HG02571 (cell line): ENCODE data around the gene HDDC2.

ENCODE experiments used
- ATAC-seq: cut with Tn5 transposase; IDR thresholded peaks from one replicate; pipeline ENCODE4 v1.9.1; 2021; ENCODE audit warnings: mild to moderate bottlenecking, moderate library complexity; ENCODE audit not compliant: unreplicated experiment

The HDDC2 gene

DNA sequence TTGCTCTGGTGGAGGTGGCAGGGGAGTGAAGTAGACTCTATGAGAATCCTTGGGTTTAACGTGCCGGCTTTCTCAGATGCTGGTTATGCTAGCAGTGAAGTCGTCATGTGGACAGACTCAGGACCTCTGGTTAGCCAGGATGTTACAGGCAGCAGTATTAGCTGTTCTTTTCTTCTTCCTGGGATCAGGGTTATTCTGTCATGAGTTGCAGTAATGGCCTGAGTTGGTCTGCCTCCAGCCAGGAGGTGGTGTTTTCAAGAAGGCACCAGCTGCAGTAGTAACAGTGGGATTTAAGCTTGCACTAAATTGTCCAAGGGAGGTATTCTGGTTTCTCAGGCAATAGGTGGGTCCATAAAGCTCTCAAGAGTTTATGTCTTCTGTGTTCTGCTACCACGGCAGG is 56.7 kb downstream of the HDDC2 start:
- no peak for ATAC-seq

DNA sequence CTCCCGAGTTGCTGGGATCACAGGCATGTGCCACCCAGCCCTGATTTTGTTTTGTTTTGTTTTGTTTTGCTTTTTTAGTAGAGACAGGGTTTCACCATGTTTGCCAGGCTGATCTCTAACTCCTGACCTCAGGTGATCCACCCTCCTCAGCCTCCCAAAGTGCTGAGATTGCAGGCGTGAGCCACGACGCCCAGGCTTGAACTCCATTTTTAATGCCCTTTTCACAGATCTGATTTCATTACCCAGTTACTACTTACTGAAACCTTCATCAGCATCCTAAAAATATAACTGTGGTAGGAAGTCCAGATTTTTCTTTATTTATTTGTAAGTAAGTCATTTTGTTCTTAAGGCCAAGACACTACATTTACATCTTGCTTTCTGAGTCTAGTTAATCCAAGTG is 64.0 kb downstream of the HDDC2 start:
- ATAC-seq = no peak

DNA sequence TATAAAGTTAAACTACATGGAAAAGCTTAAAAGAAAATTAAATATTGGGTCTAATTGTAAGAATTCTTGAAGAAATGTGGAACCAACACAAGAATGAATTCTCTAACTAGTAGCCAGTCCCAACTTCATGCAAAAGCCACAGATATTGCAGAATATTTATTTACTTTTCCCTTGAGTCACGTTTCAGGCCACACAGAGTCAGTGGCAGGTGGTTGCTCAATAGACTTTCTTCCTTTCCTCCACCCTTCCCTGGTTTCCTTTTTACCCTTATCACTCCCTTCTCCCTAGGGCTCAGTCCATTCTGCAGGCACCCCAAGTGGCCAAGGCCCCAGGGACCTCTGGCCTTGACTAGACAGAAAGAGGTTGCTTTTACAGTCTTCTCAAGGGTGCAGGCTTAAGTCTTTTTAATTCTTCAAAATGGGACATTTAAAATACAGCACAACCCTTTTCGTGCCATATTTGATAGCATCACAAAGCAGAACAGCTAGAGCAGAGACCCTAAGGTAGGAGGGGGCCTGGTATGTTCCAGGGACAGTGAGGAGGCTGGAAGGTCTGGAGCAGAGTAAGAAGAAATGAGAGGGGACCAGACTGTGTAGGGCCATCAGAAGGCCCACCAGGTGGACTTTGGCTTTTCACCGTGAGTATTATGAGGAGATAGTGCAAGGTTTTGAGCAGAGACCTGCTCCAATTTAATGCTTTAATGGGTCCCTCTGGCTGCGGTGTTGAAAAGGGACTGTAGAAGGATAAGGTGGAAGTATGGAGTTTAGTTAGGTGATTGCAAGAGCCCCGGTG is 65.0 kb downstream of the HDDC2 start:
- ATAC-seq = no peak

DNA sequence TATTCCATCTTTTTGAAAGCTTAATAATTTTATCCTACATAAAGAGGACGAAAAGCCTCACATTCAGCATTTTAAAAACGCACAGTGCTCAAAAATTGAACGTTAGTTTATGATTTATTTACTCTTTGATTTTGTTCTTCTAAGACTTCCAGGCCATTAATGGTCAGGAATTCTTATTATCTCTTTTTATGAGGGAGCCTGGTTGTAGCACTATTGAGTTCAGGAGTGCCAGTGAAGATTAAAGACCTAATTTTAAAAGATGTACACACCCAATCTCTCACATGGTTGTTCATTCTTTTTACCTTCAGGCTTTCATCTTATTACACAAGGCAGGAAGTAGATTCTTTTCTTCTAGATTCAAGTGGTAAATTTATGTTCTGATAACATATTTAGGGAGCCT is 68.6 kb downstream of the HDDC2 start:
- no peak for ATAC-seq

DNA sequence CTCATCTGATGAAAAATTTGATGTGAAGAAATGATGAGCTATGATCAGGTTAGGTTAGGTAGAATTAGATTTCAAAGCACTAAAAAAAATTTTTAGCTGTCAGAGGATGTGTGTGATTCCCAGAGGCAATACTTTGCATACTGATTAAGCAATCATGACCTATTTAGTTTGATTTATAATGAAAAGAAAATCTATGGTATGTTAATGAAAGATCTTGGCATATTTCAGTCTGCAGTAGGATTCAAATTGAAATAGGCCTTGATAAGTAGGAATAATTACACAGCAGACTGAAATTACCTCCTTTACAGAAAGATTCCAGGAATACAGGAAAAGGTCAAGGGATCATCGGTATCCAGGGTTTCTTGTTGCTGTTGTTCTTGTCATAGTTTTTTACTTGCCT is 69.3 kb downstream of the HDDC2 start:
- no peak for ATAC-seq

DNA sequence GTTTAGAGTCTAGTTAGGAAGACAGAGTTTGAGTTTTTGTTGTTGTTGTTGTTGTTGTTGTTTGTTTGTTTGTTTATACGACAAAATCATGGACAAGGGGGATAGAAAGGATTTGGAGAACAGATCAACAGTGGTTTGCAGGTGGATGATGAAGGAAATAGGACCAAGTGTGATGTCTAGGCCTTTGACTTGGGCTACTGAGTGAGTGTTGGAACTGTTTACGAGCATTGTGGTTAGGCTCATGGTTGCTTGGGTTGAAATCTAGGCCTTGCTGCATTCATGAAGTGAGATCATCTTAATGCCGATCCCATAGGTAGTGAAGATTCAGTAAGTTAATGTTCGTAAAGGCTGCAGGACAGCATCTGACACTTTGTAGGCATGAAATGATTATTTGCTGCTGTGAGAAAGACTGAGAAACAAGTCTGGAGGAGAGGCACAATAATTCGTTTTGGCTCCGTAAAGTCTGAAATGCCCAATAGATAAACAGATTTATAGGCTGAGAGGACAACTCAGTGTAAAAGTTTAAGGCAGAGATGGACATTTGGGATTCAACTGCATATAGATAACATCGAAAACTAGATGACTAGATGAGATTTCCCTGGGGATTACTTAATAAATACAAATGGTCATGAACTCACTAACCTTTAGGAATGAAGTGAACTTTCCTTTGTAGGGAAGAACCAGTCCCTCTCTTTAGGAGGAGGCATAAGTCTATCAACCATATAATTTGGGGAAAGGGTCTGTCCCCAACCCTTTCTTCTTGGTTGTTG is 70.0 kb downstream of the HDDC2 start:
- no peak for ATAC-seq

DNA sequence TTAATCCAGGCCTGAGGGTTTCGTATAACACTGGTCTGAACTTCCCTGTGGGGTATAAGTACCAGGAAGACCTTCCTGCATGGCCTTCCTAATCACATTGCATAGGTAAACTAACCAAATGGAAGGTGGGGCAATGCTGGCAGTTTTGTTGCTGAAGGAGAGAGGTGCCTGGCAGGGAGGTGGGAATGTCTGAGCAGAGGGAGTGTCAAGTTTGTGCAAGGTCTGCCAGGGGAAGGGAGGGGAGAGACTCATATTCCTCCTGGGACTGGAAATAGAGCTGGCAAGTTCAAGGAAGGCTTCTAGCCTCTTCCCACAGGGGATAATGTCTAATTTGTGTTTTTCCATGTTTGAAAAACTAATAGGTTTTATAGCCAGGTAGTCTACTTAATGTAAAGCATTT is 70.6 kb downstream of the HDDC2 start:
- no peak for ATAC-seq

DNA sequence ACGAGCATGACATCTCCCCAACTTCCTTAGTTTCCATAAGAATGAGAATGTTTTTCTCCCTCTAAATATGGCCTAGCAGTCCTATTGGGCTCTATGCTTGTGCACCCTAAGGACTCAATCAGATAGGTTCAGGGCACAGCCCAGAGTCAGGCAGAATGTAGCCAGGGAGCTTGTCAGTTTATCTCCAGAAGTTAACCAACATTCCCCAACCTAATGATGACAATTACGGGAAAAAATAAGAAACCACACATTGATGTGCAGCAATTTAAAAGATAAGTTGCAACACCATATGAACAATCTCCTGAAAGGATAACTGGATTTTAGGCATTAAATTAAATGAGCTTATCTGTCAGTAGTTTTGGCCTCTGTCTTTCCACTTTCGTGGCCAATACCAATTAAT is 71.1 kb downstream of the HDDC2 start:
- no peak for ATAC-seq

DNA sequence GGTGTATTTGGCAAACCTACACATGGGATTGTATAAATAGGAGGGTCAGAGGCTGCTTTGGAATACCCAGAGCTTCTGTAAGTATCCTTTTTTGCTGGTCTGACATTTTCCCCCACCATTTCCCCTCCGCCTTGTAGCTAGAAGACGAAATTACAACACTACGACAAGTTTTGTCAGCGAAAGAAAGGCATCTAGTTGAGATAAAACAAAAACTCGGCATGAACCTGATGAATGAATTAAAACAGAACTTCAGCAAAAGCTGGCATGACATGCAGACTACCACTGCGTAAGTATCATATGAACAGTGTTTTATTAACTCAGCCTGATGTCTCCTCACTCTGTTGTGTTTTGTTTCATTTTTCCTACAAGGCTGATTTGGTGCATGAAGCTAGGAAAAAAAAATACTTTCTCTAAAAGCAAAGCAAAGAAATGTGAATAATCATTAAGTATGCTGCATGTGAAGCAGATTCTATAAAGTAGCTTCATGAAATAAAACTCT is 72.7 kb downstream of the HDDC2 start:
- no peak for ATAC-seq

DNA sequence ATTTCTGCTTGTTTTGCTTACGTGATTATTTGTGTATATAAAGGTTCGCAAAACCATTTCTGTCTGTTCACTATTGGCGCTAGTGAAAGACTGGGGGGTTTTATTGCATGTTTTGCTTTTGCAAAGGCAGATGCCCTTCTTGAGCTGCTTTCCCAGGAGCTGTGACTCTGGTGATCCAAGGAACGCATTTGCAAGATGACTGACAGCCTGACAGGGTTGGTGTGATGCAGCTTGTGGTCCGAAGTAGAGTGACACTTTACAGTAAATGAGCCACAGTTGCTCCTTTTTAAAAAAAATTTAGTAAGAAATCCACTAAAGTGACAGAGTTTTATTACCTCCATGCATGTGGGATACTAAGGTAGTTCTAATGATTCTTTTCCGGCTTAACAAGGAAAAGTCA is 74.5 kb downstream of the HDDC2 start:
- no peak for ATAC-seq
